NCI-H1930 (cell line): ENCODE data around the gene PCID2.

ENCODE experiments used
- DNase-seq, 2 experiments: peaks; one replicate each; lab custom pipeline; 2025; lab: John Stamatoyannopoulos, UW

The PCID2 gene

GRCh38 chr13:113219256-113219940, 10.9 kb upstream of the PCID2 start:
- no peak for DNase-seq

DNA sequence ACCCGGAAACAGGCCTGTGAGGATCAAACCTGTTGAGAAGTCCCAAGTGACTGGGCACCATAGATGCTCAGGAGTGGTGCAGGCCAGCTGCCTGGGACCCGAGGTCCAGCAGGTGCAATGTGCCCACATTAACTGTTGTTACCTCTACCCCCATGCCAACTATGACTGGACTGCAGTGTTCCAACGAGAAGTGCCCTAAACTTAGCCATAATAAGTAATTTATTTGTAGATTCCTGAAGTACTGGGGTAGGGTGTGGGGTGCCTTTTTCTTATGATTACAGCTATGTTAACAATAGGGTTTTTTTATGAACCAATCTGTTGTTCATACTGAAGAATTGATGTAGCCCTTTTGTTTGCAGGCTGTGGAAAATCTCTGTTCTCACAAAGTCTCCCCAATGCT, 10.1 kb upstream of the PCID2 start:
- DNase-seq, result no peak

DNA sequence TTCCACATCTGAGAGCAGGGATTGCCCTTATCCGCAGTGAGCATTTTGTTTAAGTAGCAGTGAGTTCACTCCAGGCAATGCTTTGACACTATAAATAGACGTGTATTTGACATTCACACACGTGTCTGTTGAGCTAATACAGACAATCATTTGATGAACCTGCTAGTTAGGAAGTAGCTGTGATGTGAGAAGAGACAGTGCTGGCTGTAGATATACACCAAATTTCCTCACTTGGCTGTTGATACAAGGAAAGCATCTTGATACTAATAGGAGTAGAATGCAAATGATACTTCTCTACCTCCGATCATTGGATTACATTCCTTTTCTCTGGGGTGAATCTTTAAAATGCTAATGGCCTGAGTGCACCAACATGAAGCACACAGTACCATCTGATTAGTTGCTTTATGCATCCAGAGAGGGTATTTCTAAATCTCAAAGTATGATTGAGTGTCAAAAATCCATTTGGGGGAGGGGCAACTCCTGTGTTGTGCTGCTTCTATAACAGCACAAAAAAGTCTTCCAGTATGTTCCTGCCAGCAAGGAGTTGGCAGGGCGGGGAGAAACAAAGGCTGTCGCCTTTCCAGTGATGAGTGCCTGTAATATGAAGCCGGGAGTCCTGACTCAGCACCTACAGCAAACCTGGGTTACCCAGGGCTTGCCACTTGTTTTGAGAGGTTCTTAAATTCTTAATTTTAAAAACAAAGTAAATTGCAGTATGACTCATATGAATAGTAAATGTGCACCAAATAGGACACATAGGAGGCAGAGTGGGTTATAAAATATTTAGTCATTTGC, 8.0 kb upstream of the PCID2 start:
- DNase-seq, result peak in 1 of 2 experiments; percentile 24

DNA sequence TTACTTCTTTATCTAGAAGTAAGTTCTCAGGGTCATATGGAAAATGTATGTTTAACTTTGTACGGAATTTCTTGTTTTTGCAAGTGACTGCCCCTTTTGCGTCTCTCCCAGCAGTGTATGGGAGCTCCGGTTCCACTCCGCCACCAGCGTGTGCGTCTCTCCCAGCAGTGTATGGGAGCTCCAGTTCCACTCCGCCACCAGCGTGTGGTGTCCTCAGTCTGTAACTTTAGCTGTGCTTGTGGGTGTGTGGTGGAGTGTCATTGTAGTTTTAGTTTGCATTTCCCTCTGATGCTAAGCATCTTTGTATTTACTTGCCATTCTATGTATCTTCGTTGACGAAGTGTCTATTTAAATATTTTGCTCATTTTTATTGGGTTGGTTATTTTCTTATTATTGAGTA, 3.3 kb upstream of the PCID2 start:
- DNase-seq, result no peak

DNA sequence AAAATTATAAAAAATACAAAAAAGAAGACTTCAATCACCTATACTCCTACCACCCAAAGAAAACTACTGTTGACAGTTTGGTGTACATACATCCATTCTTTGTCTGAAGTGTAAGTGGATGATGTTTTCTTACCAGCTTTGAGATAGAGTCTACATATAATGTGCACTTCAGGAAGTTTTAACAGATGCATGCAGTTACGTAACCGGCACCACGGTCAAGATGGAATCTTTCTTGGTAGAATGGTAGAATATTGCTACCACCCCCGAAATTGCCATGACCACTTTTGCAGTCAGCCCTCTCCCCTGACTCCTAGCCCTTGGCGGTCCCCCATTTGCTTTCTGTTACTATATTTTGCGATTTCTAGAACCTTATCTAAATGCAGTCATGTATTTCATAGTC, 2.4 kb upstream of the PCID2 start:
- no peak for DNase-seq

DNA sequence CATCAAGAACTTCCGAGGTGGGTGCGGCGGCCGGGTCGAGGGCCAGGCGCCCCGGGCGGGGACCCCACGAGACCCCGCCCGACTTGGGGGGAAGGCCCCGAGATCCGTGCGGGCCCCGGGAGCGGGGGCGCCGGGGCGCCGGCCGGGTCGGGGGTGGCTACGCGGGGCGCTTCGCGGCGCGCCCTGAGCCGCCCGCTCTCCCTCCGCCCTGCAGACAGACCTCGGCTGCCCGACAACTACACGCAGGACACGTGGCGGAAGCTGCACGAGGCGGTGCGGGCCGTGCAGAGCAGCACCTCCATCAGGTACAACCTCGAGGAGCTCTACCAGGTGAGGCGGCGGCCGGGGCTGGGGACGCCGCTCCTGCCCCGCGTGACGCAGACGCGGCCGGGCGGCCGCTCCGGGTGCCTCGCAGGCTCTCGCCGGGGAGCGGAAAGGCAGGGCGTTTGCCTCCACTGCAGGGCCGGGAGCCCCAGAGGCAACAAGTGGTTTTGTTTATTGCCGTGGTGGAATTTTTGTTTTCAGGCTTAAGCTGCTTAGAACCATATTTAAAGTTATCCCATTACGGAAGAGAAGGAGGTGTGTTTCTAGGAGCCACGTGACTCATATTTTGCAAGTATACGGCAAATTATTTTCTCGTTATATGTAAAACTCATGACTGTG, 1.4 kb upstream of the PCID2 start:
- peak in 1 of 2 experiments; percentile 46 for DNase-seq

- DNase-seq, result peak; percentile 79 to 80
These were observed 878 bp upstream of the PCID2 start, which contains the start of gene CUL4A for GRCh38 chr13:113209336-113209758. TSS of gene CUL4A (plus strand) at chr13:113209613. CDS start at chr13:113209628, 15 bp downstream.

GRCh38 chr13:113207890-113208420, 514 bp downstream of the PCID2 start:
- DNase-seq, result peak in 1 of 2 experiments; percentile 55

GRCh38 chr13:113207460-113207859, 1.0 kb downstream of the PCID2 start:
- no peak for DNase-seq

GRCh38 chr13:113205428-113205931, 3.0 kb downstream of the PCID2 start:
- no peak for DNase-seq

DNA sequence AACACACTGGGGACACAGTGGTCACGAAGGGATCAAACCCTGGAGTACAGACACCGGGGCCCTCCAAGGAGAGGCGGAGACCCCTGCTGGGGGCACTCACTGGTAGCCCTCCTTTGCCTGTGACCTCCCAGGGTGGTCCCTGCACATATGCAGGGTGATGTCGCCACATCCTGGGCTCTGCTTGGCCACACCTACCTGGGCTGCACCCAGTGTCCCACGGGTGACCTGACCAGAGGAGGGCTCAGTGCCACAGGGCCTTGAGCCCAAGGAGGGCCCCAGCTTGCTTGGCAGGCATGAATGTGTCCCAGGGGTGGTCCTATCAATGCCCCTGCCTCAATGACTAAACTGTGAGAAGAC, 4.1 kb downstream of the PCID2 start:
- DNase-seq, result no peak

- DNase-seq, result no peak
These were observed 4.7 kb downstream of the PCID2 start for GRCh38 chr13:113203507-113204377.

- DNase-seq, result no peak
These were observed 5.6 kb downstream of the PCID2 start for GRCh38 chr13:113202912-113203311.

GRCh38 chr13:113201815-113202214, 6.7 kb downstream of the PCID2 start:
- no peak for DNase-seq

GRCh38 chr13:113196970-113197737, 11.3 kb downstream of the PCID2 start:
- no peak for DNase-seq

GRCh38 chr13:113195360-113195759, 13.1 kb downstream of the PCID2 start:
- DNase-seq, result no peak

DNA sequence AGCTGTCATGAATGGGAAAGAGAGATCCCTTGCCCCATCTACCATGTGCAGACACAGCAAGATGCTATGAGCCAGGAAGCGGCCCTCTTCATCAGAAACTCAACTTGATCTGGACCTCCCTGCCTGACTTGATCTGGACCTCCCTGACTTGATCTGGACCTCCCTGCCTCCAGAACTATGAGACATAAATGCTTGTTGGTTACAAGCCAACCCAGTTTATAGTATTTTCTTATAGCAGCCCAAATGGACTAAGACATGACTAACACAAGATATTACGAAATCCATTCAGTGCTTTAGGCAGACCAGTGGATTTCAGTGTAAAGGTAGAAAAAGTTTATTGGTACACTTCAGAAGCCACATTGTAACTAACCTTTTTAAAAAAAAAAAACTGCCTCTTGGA, 15.6 kb downstream of the PCID2 start:
- DNase-seq, result no peak

GRCh38 chr13:113192279-113192678, 16.2 kb downstream of the PCID2 start:
- DNase-seq, result no peak

GRCh38 chr13:113190181-113190580, 18.3 kb downstream of the PCID2 start:
- DNase-seq, result no peak

GRCh38 chr13:113187883-113188665, 20.4 kb downstream of the PCID2 start:
- no peak for DNase-seq
